GM21717 (cell line): Measurements from ENCODE around the gene PPP4R4.
"Not testable (repeated sequence)": the region's sequence is repeated elsewhere in the genome, so short reads cannot be mapped to it uniquely, and the experiment has no call there.

Experiments
- ATAC-seq: cut with Tn5 transposase; IDR thresholded peaks from one replicate; pipeline ENCODE4 v1.9.1; 2021; ENCODE audit warnings: mild to moderate bottlenecking, moderate library complexity; ENCODE audit not compliant: unreplicated experiment

PPP4R4 gene

GRCh38 chr14:94144765-94145164 is 29.4 kb upstream of the PPP4R4 start:
- ATAC-seq, result no peak

- ATAC-seq, result no peak
Measured at GRCh38 chr14:94145902-94146527, 28.1 kb upstream of the PPP4R4 start.

- no peak for ATAC-seq
Measured at GRCh38 chr14:94152676-94153075, 21.4 kb upstream of the PPP4R4 start.

- no peak for ATAC-seq
Measured at GRCh38 chr14:94153750-94154342, 20.3 kb upstream of the PPP4R4 start.

GRCh38 chr14:94156143-94156542 is 18.0 kb upstream of the PPP4R4 start:
- ATAC-seq, result not testable (repeated sequence)

GRCh38 chr14:94157197-94157596 is 16.9 kb upstream of the PPP4R4 start:
- ATAC-seq, result no peak

- no peak for ATAC-seq
Measured at GRCh38 chr14:94158239-94158883, 15.8 kb upstream of the PPP4R4 start.

GRCh38 chr14:94161058-94161457 is 13.1 kb upstream of the PPP4R4 start:
- no peak for ATAC-seq

- ATAC-seq, result no peak
Measured at GRCh38 chr14:94161981-94162380, 12.1 kb upstream of the PPP4R4 start.

GRCh38 chr14:94162466-94162865 is 11.7 kb upstream of the PPP4R4 start:
- no peak for ATAC-seq

GRCh38 chr14:94163796-94164195 is 10.3 kb upstream of the PPP4R4 start:
- ATAC-seq, result no peak

- no peak for ATAC-seq
Measured at GRCh38 chr14:94164685-94165431, 9.3 kb upstream of the PPP4R4 start.

GRCh38 chr14:94165744-94166143 is 8.4 kb upstream of the PPP4R4 start:
- no peak for ATAC-seq

- ATAC-seq, result no peak
Measured at GRCh38 chr14:94170136-94170535, 4.0 kb upstream of the PPP4R4 start.

- no peak for ATAC-seq
Measured at GRCh38 chr14:94171208-94171607, 2.9 kb upstream of the PPP4R4 start.

GRCh38 chr14:94172545-94172944 is 1.6 kb upstream of the PPP4R4 start:
- no peak for ATAC-seq

- no peak for ATAC-seq
Measured at GRCh38 chr14:94173471-94173884, 644 bp upstream of the PPP4R4 start.

- ATAC-seq, result no peak
Measured at GRCh38 chr14:94174604-94175010, 485 bp downstream of the PPP4R4 start.

GRCh38 chr14:94175011-94175745 is 1.1 kb downstream of the PPP4R4 start:
- no peak for ATAC-seq

GRCh38 chr14:94175747-94176146 is 1.6 kb downstream of the PPP4R4 start:
- no peak for ATAC-seq

GRCh38 chr14:94176808-94177207 is 2.7 kb downstream of the PPP4R4 start:
- no peak for ATAC-seq
